GM12873 (cell line): ENCODE measurements around the gene ANO2.

Experiments used
- TF ChIP-seq, protein P1 (sequence below): IDR thresholded peaks from 2 replicates; pipeline ENCODE4 v1.5.1; 2012; ENCODE audit warnings: low read depth, mild to moderate bottlenecking, moderate library complexity, low read length, control low read depth; ENCODE audit not compliant: insufficient read depth; ENCODE audit errors: missing control alignments

Gene ANO2

DNA sequence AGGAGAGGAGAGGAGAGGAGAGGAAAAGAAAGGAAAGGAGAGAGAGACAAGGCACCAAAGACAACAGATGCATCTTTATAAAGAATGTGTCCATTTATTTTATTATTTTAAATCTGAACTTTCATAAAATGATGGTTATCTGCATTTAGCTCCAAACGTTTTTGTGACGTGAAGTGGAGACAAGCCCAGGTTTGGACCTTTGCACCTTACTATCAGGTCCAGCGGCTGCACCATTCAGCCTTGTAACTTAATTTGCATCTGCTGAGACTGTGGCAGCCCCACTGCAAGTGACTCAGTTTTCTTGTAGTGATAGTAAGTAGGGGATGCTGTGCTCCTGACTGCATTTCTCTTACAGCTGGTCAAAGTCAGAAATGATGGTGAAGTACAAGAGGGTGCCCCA is 382.5 kb downstream of the ANO2 start:
- TF ChIP-seq, protein P1, sequence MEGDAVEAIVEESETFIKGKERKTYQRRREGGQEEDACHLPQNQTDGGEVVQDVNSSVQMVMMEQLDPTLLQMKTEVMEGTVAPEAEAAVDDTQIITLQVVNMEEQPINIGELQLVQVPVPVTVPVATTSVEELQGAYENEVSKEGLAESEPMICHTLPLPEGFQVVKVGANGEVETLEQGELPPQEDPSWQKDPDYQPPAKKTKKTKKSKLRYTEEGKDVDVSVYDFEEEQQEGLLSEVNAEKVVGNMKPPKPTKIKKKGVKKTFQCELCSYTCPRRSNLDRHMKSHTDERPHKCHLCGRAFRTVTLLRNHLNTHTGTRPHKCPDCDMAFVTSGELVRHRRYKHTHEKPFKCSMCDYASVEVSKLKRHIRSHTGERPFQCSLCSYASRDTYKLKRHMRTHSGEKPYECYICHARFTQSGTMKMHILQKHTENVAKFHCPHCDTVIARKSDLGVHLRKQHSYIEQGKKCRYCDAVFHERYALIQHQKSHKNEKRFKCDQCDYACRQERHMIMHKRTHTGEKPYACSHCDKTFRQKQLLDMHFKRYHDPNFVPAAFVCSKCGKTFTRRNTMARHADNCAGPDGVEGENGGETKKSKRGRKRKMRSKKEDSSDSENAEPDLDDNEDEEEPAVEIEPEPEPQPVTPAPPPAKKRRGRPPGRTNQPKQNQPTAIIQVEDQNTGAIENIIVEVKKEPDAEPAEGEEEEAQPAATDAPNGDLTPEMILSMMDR: no peak

DNA sequence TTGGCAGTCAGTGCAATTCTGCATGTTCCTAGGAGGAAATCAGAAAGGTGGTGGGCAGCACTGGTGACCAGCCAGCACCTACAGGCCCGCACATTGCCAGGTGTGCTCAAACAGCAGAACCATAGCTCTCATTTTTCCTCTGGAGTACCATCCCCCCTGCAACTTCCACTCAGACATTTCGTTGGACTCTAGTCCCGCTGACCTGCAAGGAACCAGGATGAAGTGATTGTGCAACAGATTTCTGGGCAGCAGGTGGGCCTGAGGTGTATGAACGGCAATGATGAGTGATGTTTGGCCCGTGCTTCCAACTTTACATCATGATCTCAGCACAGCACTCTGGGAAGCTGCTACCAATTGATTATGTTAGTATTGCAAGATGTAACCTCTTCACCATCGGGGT is 383.2 kb downstream of the ANO2 start:
- TF ChIP-seq, protein P1: no peak

DNA sequence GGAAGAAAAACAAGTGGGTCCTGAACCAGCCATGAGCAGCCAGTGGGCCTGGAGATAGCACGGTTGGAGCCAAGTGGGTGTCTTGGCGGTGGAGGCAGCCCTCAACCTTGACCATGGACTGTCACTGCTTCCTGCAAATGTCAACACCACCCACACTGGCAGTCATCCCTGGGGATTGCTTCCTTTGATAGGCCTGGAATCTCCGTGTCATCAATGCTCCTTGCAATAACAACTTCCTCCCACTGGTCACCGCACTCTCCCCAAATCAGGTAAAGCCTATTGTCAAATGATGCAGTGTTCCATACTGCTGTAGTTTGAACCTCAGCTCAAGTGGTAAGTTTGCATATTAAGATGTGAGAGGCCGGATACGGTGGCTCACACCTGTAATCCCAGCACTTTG is 384.0 kb downstream of the ANO2 start:
- TF ChIP-seq, protein P1: no peak

DNA sequence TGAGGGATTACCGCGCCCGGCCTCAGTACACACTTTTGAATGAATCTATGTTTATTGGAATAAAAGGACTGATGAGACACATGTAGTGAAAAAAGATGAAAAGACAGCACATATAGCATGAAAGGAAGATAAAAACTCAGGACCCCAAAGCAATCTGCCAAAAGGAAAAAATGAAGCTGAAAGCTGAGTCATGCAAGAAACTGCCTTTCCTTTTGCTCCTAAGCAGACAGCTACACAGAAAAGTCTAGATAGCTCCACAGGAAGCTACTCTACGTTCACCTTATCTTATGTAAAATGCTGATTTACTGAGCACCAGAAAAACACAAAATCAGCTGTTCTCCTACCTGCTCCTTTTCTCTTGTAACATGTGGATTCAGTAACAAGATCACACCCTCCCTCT is 384.8 kb downstream of the ANO2 start:
- TF ChIP-seq, protein P1: no peak

DNA sequence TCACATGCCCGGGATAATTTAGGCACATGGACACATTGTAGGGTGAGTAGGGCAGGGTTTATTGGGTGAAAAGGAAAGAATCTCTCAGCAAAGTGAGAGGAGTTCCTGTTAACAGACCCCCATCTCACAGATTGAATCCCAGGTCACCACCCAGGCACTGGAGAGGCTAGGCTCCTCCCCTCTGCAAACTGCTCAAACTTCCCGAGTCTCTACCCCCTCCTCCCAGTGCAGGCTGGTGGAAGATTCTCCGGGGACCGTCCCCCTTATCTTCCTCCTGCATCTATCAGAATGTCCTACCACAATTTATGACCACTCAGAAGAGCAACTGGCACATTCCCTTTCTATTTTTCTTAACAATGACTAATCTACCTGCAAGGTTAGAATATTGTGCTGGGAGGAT is 387.2 kb downstream of the ANO2 start:
- TF ChIP-seq, protein P1: no peak

DNA sequence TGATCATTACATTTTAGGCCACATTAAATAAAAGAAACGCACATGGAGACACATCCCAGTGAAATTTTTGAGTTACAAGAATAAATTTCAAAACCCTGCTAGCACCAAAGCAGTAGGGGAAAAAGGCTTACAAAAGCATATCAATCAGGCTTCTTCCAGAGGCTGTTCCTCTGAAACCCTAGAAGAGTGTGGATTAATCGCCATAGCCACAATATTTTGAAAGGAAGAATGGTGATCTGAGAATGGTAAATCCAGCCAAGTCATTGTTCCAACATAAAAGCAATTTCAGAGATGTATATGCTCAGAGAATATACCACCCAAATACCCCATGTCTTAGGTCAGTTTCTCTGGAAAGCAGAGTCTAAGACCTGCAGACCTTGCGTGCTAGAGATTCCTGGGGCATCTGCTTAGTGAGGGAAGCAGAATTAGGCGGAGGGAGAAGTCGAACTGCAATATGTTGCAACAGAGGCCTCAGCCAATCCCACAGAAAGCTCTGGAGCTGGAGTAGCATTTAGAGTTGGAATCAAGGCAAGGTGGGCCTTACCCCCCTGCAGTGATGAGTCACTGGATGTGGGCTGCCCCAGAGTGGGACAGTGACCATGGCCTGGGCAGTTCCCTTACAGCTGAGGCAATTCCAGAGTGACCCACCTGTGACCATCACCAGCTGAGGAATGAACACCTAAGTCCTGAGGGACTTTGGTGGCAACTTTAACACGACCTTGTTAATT is 387.9 kb downstream of the ANO2 start:
- TF ChIP-seq, protein P1: no peak

DNA sequence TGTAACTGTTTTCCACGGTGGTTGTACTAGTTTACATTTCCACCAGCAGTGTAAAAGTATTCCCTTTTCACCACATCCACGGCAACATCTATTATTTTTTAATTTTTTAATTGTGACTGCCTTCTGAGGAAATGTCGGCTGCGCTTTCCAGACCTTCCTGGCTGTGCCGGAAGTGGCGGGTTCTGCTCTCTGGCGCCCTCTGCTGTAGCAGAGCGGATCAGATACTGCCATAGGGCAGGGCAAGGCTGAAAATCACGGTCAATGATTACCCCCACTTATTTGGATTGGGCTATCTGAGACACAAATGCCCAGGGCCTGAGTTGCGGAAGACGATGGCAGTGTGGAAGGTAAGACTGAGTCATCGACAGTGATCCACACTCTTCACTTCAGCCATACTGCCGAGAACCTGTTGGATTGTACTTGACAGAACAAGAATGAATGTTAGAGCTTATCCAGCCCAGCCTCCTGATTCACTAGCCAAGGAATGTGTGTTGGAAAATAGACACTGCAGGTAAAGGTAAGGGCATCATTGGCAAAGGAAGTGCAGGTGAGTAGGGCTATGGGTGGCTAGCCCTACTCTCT is 388.9 kb downstream of the ANO2 start:
- TF ChIP-seq, protein P1: peak; percentile 61
